Rectal smooth muscle tissue (tissue), 1 donor: ENCODE results near the gene LZTS2.
A peak's percentile ranks its signal among the peaks of the same experiment; 100 is the strongest.

Experiments used
- H3K27ac ChIP-seq: one replicate; pipeline ENCODE4 v1.7.0; 2013; ENCODE audit warnings: low read depth, low read length, inconsistent platforms
- H3K27me3 ChIP-seq: one replicate; pipeline ENCODE4 v1.7.0; 2013; ENCODE audit warnings: low read length; ENCODE audit not compliant: control insufficient read depth, insufficient read depth
- H3K36me3 ChIP-seq: one replicate; pipeline ENCODE4 v1.7.0; 2013; ENCODE audit warnings: low read length; ENCODE audit not compliant: control insufficient read depth, insufficient read depth
- H3K4me1 ChIP-seq: one replicate; pipeline ENCODE4 v1.7.0; 2013; ENCODE audit warnings: low read length; ENCODE audit not compliant: control insufficient read depth, insufficient read depth
- H3K4me3 ChIP-seq: one replicate; pipeline ENCODE4 v1.7.0; 2013; ENCODE audit warnings: low read length
- H3K9ac ChIP-seq: one replicate; pipeline ENCODE4 v1.7.0; 2013; ENCODE audit warnings: low read length

LZTS2 gene, protein sequence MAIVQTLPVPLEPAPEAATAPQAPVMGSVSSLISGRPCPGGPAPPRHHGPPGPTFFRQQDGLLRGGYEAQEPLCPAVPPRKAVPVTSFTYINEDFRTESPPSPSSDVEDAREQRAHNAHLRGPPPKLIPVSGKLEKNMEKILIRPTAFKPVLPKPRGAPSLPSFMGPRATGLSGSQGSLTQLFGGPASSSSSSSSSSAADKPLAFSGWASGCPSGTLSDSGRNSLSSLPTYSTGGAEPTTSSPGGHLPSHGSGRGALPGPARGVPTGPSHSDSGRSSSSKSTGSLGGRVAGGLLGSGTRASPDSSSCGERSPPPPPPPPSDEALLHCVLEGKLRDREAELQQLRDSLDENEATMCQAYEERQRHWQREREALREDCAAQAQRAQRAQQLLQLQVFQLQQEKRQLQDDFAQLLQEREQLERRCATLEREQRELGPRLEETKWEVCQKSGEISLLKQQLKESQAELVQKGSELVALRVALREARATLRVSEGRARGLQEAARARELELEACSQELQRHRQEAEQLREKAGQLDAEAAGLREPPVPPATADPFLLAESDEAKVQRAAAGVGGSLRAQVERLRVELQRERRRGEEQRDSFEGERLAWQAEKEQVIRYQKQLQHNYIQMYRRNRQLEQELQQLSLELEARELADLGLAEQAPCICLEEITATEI

DNA sequence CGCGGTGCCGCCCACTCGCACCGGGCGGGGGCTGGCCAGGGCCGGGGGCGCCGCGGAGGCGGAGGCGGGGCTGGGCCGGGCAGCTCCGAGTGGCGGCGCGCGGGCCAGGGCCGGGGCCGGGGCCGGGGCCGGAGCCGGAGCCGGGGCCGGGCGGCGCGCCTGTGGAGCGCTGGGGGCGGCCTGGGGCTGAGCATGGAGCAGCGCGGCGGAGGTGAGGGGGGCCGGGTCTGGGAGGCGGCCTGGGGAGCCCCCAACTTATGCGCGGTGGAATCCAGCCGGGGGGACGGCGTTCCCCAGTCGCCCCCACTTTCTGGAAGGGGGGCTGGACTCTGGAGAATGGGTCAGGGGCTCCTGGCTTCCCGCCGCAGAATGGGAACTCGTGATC, at the start of gene LZTS2:
TSS of gene LZTS2 (plus strand) at position 67 of the 385 bp plus-strand sequence. CDS start 2,731 bp downstream, outside the sequence.
- Histone ChIP-seq H3K4me1 (peaks cover 30% of the 10 kb centered on the region), H3K27me3 (no peaks in the 10 kb centered on the region)

DNA sequence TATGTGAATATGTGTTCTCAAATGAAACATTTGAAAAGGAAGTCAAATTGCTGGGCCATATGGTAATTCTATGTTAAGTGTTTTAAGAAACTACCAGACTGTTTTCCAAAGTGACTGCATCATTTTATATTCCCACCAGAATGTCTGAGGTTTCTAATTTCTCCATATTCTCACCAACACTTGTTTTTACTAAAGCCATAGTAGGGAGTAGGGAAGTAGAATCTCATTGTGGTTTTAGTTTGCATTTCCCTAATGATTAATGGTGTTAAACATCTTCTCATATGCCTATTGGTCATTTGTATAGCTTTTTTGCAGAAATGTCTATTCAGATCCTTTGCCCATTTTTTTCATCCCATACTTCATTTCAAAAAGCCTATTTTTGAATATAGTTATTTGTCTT, 39.4 kb upstream of the LZTS2 start:
- Histone ChIP-seq H3K27me3 (no peaks in the 10 kb centered on the region), H3K27ac (no peak overlapping the region), H3K36me3 (peaks cover 12% of the 10 kb centered on the region), H3K4me3 (no peak overlapping the region), H3K4me1 (no peaks in the 10 kb centered on the region), H3K9ac (no peak overlapping the region)

More for the DNA sequence above, at the start of gene LZTS2:
- H3K36me3 ChIP-seq: peaks cover 10% of the 10 kb centered on the region
- peak within 1 kb of the TSS; percentile 79 for H3K9ac ChIP-seq
- peak within 1 kb of the TSS; percentile 79 for H3K4me3 ChIP-seq
- peak within 1 kb of the TSS; percentile 93 for H3K27ac ChIP-seq

DNA sequence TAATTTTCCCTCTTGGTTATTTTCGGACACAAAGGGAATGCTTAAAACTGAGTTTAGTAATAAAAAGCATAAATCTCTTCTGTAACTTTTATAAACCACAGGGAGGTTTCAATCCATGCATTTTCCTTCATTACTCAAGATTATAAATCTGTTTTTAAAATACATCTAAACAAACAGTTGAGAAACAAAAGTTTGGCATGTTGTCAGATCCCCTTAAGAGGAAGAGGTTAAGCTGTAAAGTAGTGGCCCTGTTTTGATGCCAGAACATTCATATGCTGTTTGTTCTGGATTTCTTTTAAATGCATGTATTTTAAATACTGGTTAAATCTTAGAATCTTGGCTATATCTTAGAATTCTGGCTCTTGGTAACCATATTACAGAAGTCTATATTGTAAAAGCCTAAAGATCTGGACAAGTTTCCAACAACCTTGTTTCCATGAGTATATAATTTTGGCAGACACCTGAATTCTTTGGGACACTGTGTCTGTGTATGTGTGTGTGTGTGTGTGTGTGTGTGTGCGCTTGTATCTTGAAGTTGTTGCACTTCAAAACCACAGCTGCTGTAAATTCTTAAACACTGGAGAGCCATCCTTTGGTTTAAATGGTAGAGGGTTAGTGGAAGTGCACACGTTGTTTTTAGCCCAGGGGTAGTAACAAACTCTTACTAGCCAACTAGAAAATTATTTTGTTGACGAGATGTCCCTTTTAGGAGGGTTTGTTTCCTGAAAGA, 37.1 kb upstream of the LZTS2 start:
- H3K27me3 ChIP-seq: no peaks in the 10 kb centered on the region
- peaks cover 7% of the 10 kb centered on the region for H3K36me3 ChIP-seq
- H3K4me3 ChIP-seq: no peak overlapping the region
- no peak overlapping the region for H3K9ac ChIP-seq
- H3K27ac ChIP-seq: no peak overlapping the region
- H3K4me1 ChIP-seq: no peaks in the 10 kb centered on the region

DNA sequence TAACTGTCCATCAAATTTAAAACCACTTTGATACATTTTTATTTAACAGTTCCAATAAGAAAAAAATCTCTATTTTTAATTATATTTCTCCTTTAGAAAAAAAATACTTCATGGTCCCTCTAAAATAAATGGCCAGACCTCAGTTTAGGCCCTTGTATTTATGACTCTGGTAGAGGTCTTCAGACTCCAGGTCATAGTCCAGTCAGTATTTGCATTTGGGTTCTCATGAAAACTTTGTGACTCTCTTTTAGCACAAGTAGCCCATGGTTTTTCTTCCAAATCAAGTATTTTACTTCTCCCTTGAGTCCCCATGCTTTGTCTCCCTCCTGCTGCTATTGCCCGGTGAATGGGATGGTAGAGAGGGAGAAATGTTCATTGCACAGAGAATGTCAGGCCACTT, 35.8 kb upstream of the LZTS2 start:
- Histone ChIP-seq H3K27me3 (no peaks in the 10 kb centered on the region), H3K36me3 (peaks cover 3% of the 10 kb centered on the region), H3K9ac (no peak overlapping the region), H3K4me3 (no peak overlapping the region), H3K27ac (no peak overlapping the region), H3K4me1 (peaks cover under 1% of the 10 kb centered on the region)

DNA sequence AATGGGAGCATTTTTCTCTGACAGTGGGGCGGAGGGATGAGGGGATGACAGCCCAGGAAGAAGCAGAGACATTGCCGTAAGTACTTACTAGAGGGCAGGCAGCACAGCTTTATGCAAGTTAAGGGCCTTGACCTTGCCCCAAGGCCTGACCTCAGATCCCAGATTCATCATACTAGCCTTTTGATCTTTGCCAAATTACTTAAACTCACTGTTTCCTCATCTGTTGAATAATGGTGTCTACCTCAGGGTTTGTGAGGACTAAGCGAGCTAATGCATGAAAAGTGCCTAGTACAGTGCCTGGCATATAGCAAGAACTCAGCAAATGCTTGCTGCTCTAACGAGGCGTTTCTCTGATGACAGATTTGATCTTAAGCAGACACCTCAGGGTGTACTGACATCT, 33.8 kb upstream of the LZTS2 start:
- Histone ChIP-seq H3K9ac (no peak overlapping the region), H3K4me3 (no peak overlapping the region), H3K27ac (no peak overlapping the region), H3K36me3 (no peaks in the 10 kb centered on the region), H3K4me1 (peaks cover 3% of the 10 kb centered on the region), H3K27me3 (no peaks in the 10 kb centered on the region)

DNA sequence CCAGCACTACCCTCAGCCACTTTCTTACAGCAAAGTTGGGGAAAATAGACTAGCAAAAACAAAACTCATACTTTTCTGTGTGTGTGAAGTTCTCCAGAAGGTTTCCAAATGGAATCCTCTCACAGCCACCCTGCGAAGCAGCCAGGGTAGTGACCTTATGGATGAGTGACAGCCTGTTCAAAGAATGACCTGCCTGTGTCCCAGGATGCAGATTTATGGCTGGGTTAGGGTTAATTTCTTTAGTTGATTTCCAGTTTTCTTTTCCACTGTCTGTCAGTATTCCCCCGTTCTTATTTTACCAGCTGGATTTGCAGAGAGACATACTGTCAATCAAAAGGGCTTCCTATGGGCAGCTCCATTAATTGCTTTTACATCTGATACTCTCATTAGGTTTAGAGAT, 32.7 kb upstream of the LZTS2 start:
- Histone ChIP-seq H3K36me3 (no peaks in the 10 kb centered on the region), H3K9ac (no peak overlapping the region), H3K27ac (no peak overlapping the region), H3K4me3 (no peak overlapping the region), H3K27me3 (no peaks in the 10 kb centered on the region), H3K4me1 (peaks cover 3% of the 10 kb centered on the region)

DNA sequence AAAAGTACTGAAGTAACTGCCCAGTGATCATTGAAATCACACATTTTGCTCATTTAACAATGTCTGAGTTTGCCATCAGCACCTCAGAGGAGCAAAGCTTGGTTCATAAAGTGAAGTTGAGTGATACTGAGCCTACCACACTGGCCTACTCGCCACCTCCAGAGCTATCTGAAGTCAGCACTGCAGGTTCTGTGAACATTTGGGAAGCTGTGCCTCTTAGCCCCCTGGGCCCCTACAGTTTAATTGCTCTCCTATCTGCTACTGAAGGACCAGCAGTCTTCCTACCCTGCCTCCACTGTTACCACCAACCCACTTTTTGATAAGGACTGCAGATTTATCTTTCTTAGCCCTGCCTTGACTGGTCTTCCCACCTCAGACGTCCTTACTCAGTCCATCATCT, 32.3 kb upstream of the LZTS2 start:
- H3K4me1 ChIP-seq: peaks cover 3% of the 10 kb centered on the region
- H3K4me3 ChIP-seq: no peak overlapping the region
- H3K36me3 ChIP-seq: no peaks in the 10 kb centered on the region
- no peak overlapping the region for H3K27ac ChIP-seq
- no peak overlapping the region for H3K9ac ChIP-seq
- no peaks in the 10 kb centered on the region for H3K27me3 ChIP-seq

DNA sequence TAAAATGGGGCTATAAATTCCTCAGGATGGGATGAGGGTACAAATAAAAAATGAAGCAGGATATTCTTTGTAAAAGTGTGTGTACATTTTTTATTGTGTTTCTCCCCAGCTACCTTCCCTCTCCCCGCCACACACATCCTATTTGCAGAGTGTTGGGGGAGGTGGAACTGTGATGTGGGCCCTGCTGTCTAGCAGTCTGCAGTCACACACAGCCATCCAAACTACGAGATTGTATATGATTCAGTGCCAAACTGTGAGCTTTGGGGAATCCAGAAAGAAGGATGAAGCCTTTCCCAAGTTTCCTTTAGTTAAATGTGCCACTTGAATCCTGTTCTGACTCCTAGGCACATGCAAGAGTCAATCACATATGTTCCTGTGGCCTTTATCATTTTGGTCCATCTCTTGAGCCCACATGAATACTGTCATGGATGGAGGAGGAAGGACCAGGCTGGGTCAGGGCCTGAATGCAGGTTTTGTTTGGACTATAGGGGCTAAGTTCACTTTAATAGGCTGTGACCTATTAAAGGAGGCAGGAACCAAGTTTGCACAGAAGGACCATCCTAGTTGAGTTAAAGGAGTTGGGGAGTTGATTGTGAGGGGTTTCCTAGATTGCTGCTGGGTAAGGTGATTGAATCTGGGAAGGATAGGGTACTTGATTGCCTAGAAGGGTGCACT, 31.4 kb upstream of the LZTS2 start:
- Histone ChIP-seq H3K27ac (no peak overlapping the region), H3K27me3 (no peaks in the 10 kb centered on the region), H3K4me3 (peak overlapping the region; percentile 57), H3K9ac (no peak overlapping the region), H3K36me3 (no peaks in the 10 kb centered on the region), H3K4me1 (peaks cover 3% of the 10 kb centered on the region)

DNA sequence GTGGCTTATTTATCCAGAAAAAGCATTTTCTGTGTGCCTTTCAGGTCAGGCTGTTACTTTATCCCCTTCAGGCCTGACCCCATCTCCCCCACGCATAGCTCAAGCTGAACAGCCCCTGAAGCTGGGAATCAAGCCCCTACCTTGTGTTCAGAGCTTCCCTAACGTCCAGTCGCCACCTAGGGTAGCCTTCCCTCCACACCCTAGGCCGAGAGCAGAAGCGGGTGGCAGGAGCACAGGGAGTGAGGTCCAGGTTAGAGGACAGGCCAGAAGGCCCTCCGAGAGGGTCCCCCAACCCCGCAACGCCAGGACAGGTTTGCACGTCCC, 30.8 kb upstream of the LZTS2 start:
- H3K9ac ChIP-seq: peak overlapping the region; percentile 21
- H3K36me3 ChIP-seq: no peaks in the 10 kb centered on the region
- no peaks in the 10 kb centered on the region for H3K27me3 ChIP-seq
- peak overlapping the region; percentile 57 for H3K4me3 ChIP-seq
- no peak overlapping the region for H3K27ac ChIP-seq
- H3K4me1 ChIP-seq: peaks cover 3% of the 10 kb centered on the region

DNA sequence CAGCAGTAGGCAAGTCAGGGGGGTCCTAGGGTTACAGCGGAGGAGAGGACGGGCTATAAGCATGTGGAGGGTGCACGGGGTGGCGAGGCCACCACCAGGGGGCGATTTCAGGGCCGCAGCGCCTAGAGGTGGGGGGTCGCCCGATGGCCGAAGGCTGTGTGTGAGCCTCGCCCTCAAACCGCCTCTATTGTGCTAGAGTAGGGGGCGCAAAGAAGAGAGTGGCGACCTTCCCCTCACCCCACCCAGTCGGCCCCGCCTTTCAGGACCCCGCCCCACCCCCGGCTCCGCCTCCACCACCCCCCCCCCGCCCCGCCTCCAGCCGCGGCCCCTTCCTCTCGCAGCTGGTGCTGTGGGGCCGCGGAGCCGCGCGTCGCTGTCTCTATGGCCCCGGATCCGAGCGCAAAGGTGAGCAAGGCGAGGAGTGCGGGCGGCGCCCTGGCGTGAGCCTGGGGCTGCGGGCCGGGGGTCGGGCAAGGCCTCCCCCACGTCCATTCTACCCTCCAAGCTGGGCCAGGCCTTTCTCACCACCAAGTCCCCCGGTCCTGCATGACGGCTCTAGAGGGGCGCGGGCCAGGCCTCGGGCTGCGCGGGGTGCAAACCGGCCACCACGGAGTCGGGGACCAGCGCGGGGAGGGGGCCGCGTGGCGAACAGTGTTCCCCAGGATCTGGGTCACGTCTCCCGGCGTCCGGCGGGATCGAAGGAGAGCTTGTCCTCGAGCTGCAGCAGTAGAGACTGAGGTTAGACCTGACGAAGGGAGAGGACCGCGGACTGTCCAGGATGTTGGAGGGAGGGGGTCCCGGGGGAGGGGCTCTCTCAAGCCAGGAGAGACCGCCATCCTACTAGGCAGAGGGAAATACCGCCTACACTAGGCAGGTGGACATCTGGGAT, 30.2 kb upstream of the LZTS2 start, which contains the start of gene SEMA4G:
TSS of gene SEMA4G (plus strand) at position 318 of the 889 bp plus-strand sequence. CDS start 3,409 bp downstream, outside the sequence.
- Histone ChIP-seq H3K27ac (no peak within 1 kb of the TSS), H3K4me3 (peak within 1 kb of the TSS; percentile 73), H3K27me3 (no peaks in the 10 kb centered on the region), H3K36me3 (no peaks in the 10 kb centered on the region), H3K9ac (peak within 1 kb of the TSS; percentile 36), H3K4me1 (peaks cover 3% of the 10 kb centered on the region)

DNA sequence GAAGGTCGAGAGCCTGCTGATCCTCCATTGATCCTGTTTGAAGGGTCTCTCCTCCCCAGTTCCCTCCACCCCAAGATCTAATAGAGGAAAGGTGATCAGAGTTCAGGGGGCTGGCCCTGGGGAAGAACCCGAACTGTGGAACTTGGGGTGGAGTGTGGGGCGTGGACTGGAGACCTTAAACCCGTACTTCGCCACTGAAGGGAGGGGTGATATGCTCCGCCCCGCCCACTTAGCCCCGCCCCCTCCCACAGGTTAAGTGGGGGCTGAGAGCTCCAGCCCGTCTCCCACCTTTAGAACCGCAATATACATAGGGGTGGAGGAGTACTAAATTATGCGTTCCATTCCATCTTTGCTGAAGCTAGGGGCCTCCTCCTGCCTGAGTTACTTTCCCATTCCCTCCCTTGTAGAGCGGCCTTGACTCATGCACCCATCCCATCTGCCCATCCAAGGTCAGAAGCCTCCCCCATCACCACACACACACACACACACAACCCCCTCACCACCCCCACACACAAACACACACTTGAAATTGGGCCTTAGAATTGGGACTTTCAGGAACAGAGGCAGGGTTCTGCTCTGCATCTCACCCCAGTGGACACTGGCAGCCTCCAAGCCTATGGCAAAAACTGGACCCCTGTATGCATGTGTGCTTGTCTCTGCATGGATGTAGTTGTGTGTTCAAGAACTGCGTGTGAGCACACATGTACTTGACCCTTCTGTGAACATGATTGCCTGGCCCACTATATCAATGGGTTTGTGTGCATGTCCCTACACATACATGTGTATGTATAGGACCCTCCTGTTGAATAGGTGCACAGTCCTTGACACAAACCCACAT, 29.3 kb upstream of the LZTS2 start:
- Histone ChIP-seq H3K4me3 (peak overlapping the region; percentile 73), H3K27ac (no peak overlapping the region), H3K27me3 (no peaks in the 10 kb centered on the region), H3K4me1 (peaks cover 3% of the 10 kb centered on the region), H3K36me3 (no peaks in the 10 kb centered on the region), H3K9ac (peak overlapping the region; percentile 36)
